B cell (primary cell): ENCODE data around the gene LPGAT1. TPM values are rescaled to one million over a fixed set of nuclear protein-coding genes. Genes with fewer than 3 reads are reported as not detected.

ENCODE experiments used
- ATAC-seq: fragments of 200-7000 bp; cut with Tn5 transposase; one replicate; pipeline ENCODE4 v1.10.0; 2021; ENCODE audit warnings: low read depth, mild to moderate bottlenecking, moderate number of reproducible peaks, moderate library complexity
- CTCF ChIA-PET: fragments of 350-600 bp; sonication (Branson Sonifier 250); formaldehyde crosslinking; loops from one replicate; lab custom pipeline; 2021; ENCODE audit warnings: antibody characterized with exemption, inconsistent platforms; lab: Charles Lee
- POLR2A ChIA-PET: fragments of 350-600 bp; sonication (Branson Sonifier 250); formaldehyde crosslinking; loops from one replicate; lab custom pipeline; 2021; ENCODE audit warnings: antibody characterized with exemption; lab: Charles Lee
- DNase-seq: peaks from one replicate; pipeline ENCODE4 v3.0.0; 2013
- H2AFZ ChIP-seq: 2 replicates; pipeline ENCODE4 v1.6.1; 2012; ENCODE audit warnings: mild to moderate bottlenecking, low read depth, low read length; ENCODE audit not compliant: insufficient read depth, poor library complexity, severe bottlenecking
- H3K27ac ChIP-seq, 2 donors: 1 replicate in 1 of 2; 2 replicates in 1 of 2; pipeline ENCODE4 v1.5.1; 2012 to 2013; ENCODE audit warnings: low read length in 2 of 2, mild to moderate bottlenecking in 2 of 2, moderate library complexity in 1 of 2
- H3K27me3 ChIP-seq, 4 experiments: fragments of 200-600 bp in 1 of 4; sonication (generic) in 1 of 4; replicated peaks in 1 of 4; 1 replicate in 2 of 4; 2 replicates in 2 of 4; pipeline versions ENCODE4 v1.6.1 to v1.7.0; 2013 to 2016; ENCODE audit warnings: low read length in 3 of 4, mild to moderate bottlenecking in 2 of 4, mixed read lengths in 1 of 4, moderate library complexity in 1 of 4; ENCODE audit not compliant: insufficient read depth in 4 of 4, control insufficient read depth in 3 of 4; ENCODE audit errors: control extremely low read depth in 1 of 4
- H3K36me3 ChIP-seq, 2 experiments: replicated peaks in 1 of 2; 1 replicate in 1 of 2; 2 replicates in 1 of 2; pipeline versions ENCODE4 v1.6.1 to v1.7.1; 2013; ENCODE audit warnings: low read length in 1 of 2; ENCODE audit not compliant: insufficient read depth in 2 of 2, control insufficient read depth in 1 of 2; ENCODE audit errors: control extremely low read depth in 1 of 2, extremely low read depth in 1 of 2
- H3K4me1 ChIP-seq, 2 donors: fragments of 200-600 bp in 1 of 2; sonication (generic) in 1 of 2; 1 replicate in 1 of 2; 2 replicates in 1 of 2; pipeline versions ENCODE4 v1.5.1 to v1.6.1; 2013 to 2017; ENCODE audit warnings: low read length in 2 of 2; ENCODE audit not compliant: control insufficient read depth in 2 of 2, insufficient read depth in 2 of 2
- H3K4me2 ChIP-seq: replicated peaks from 2 replicates; pipeline ENCODE3; 2012; ENCODE audit warnings: mild to moderate bottlenecking, low read depth, low read length; ENCODE audit not compliant: poor library complexity, severe bottlenecking
- H3K4me3 ChIP-seq, 5 experiments: fragments of 200-600 bp in 1 of 5; sonication (generic) in 1 of 5; 1 replicate in 3 of 5; 2 replicates in 2 of 5; pipeline versions ENCODE4 v1.5.1 to v1.7.0; 2011 to 2016; ENCODE audit warnings: low read length in 4 of 5, mild to moderate bottlenecking in 4 of 5, low read depth in 2 of 5, control low read depth in 1 of 5, moderate library complexity in 1 of 5; ENCODE audit not compliant: insufficient read depth in 1 of 5; ENCODE audit errors: control extremely low read depth in 1 of 5, extremely low read depth in 1 of 5
- H3K79me2 ChIP-seq: fragments of 200-600 bp; sonication (generic); one replicate; pipeline ENCODE4 v1.6.0; 2016; ENCODE audit warnings: low read length; ENCODE audit not compliant: control insufficient read depth, insufficient read depth
- H3K9ac ChIP-seq: fragments of 200-600 bp; sonication (generic); 2 replicates; pipeline ENCODE4 v1.6.1; 2017; ENCODE audit warnings: mild to moderate bottlenecking, low read length, moderate library complexity
- H3K9me3 ChIP-seq, 3 donors: one replicate each; pipeline versions ENCODE4 v1.6.1 to v1.7.1; 2013; ENCODE audit warnings: low read length in 2 of 3; ENCODE audit not compliant: control insufficient read depth in 2 of 3, insufficient read depth in 1 of 3; ENCODE audit errors: control extremely low read depth in 1 of 3
- H4K20me1 ChIP-seq: 2 replicates; pipeline ENCODE4 v1.6.0; 2012; ENCODE audit warnings: mild to moderate bottlenecking, low read length; ENCODE audit not compliant: insufficient read depth, control insufficient read depth, poor library complexity, severe bottlenecking
- H3K27ac Mint-ChIP-seq: one replicate; pipeline ENCODE4 v1.8.0; 2021; ENCODE audit warnings: mixed read lengths
- H3K27me3 Mint-ChIP-seq: one replicate; pipeline ENCODE4 v1.8.0; 2021; ENCODE audit warnings: mixed read lengths
- H3K4me1 Mint-ChIP-seq: one replicate; pipeline ENCODE4 v1.8.0; 2021; ENCODE audit warnings: mixed read lengths
- H3K4me3 Mint-ChIP-seq: one replicate; pipeline ENCODE4 v1.8.0; 2021; ENCODE audit warnings: mixed read lengths
- H3K9me3 Mint-ChIP-seq: one replicate; pipeline ENCODE4 v1.8.0; 2022; ENCODE audit warnings: mixed read lengths; ENCODE audit not compliant: insufficient read depth
- CTCF ChIP-seq: fragments of 200-600 bp; IDR thresholded peaks from one replicate; pipeline ENCODE4 v1.8.0; 2022; ENCODE audit warnings: antibody characterized with exemption, mild to moderate bottlenecking
- EZH2 ChIP-seq: IDR thresholded peaks from 2 replicates; pipeline ENCODE4 v1.6.1; 2012; ENCODE audit warnings: borderline replicate concordance, low read depth, mild to moderate bottlenecking, moderate library complexity, low read length; ENCODE audit not compliant: insufficient read depth, poor library complexity, severe bottlenecking
- WGBS: methylation state at CpG from one replicate; pipeline ENCODE4 v1.1.5; 2013; ENCODE audit warnings: missing lambda C conversion rate; ENCODE audit not compliant: insufficient coverage; 5-methylcytosine and 5-hydroxymethylcytosine counted together
- intact Hi-C: fragments of 100-400 bp; cut with micrococcal nuclease; formaldehyde crosslinking; loops from one replicate; pipeline ENCODE4 v1.10.0; 2022
- polyA plus RNA-seq: library from polyadenylated mRNA; depleted of rRNA; stranded (reverse); fragments of >200 nt; gene quantifications from 2 replicates; pipeline ENCODE4 v1.2.3, GENCODE V29; 2012
- total RNA-seq, 2 donors: library from RNA; stranded (reverse); fragments of 120-200 nt in 1 of 2; gene quantifications; 1 replicate in 1 of 2; 2 replicates in 1 of 2; pipeline versions ENCODE4 v1.2.3 to v1.2.4, GENCODE V29; 2013 to 2022

Gene LPGAT1
- total and polyA plus RNA-seq, 2 donors (not counting 1 experiment from before 2014, with no cell fraction given): 9.3 to 63.8 TPM

- no peak overlapping the region for H3K27ac Mint-ChIP-seq
- H2AFZ ChIP-seq: no peak overlapping the region
- ATAC-seq: no peak
- H3K27me3 ChIP-seq: peaks cover 0 to 5% (median 0%) of the 10 kb centered on the region in 4 experiments
- H3K79me2 ChIP-seq: no peaks in the 10 kb centered on the region
- H3K9me3 Mint-ChIP-seq: no peaks in the 10 kb centered on the region
- intact Hi-C loops: no loop called here
- H3K4me3 Mint-ChIP-seq: no peak overlapping the region
- H3K9me3 ChIP-seq: no peaks in the 10 kb centered on the region
- H3K27ac ChIP-seq: no peak overlapping the region
- no peak for DNase-seq
- WGBS: 100% methylated on average over 3 of the region's 3 CpGs
- no peak overlapping the region for H3K4me2 ChIP-seq
- peaks cover 1% of the 10 kb centered on the region for H3K4me1 Mint-ChIP-seq
- H3K36me3 ChIP-seq: no peaks in the 10 kb centered on the region
- no peak overlapping the region for H3K9ac ChIP-seq
- H3K4me1 ChIP-seq: no peaks in the 10 kb centered on the region
- ChIA-PET CTCF (interaction anchor here (0.8 kb wide), 1 partner anchor 750 kb away, joined by 5 read pairs; no protein-coding TSS in a partner anchor), POLR2A (no interaction called here)
- TF ChIP-seq EZH2 (no peak), CTCF (no peak)
- H3K4me3 ChIP-seq: no peak overlapping the region
- H3K27me3 Mint-ChIP-seq: peaks cover 5% of the 10 kb centered on the region
- no peaks in the 10 kb centered on the region for H4K20me1 ChIP-seq
Observed at GRCh38 chr1:211704543-211704942, 126.0 kb downstream of the LPGAT1 start.

GRCh38 chr1:211703812-211704537 is 126.6 kb downstream of the LPGAT1 start:
- Histone ChIP-seq H3K4me2 (no peak overlapping the region), H3K36me3 (no peaks in the 10 kb centered on the region), H3K4me3 (no peak overlapping the region), H3K79me2 (no peaks in the 10 kb centered on the region), H3K27me3 (peaks cover 0 to 5% (median 0%) of the 10 kb centered on the region in 4 experiments), H3K4me1 (peaks cover 3 to 5% of the 10 kb centered on the region in 2 donors), H3K9me3 (no peaks in the 10 kb centered on the region), H2AFZ (no peak overlapping the region), H3K27ac (no peak overlapping the region), H4K20me1 (no peaks in the 10 kb centered on the region), H3K9ac (no peak overlapping the region)
- ChIA-PET POLR2A (no interaction called here), CTCF (interaction anchor here (0.8 kb wide), 1 partner anchor 751 kb away, joined by 5 read pairs; no protein-coding TSS in a partner anchor)
- Mint-ChIP-seq H3K4me3 (no peak overlapping the region), H3K27me3 (peaks cover 5% of the 10 kb centered on the region), H3K4me1 (peaks cover 6% of the 10 kb centered on the region), H3K27ac (no peak overlapping the region), H3K9me3 (no peaks in the 10 kb centered on the region)
- WGBS: 58% methylated on average over 10 of the region's 11 CpGs
- ATAC-seq: no peak
- intact Hi-C loops: no loop called here
- no peak for DNase-seq
- no peak for TF ChIP-seq CTCF
- TF ChIP-seq EZH2: no peak
